ENCODE measurements around the gene TMEM253.

TMEM253 gene

Small RNAs within 50 kb of the gene (small RNA-seq; reads per million reads assigned to genes)
- gene RNU6-252P: 0 to 0.04 reads per million in 2 experiments
